GM19238 (cell line): ENCODE measurements around the gene LPGAT1.
"Not testable (repeated sequence)": the region's sequence is repeated elsewhere in the genome, so short reads cannot be mapped to it uniquely, and the experiment has no call there.

Experiments used
- DNase-seq: peaks from one replicate; pipeline ENCODE4 v3.0.0; 2011; ENCODE audit warnings: low spot score; ENCODE audit not compliant: insufficient read length

Gene LPGAT1

GRCh38 chr1:211705467-211706091, 125.0 kb downstream of the LPGAT1 start:
- DNase-seq = no peak

- no peak for DNase-seq
Measured at GRCh38 chr1:211704543-211704942, 126.0 kb downstream of the LPGAT1 start.

DNA sequence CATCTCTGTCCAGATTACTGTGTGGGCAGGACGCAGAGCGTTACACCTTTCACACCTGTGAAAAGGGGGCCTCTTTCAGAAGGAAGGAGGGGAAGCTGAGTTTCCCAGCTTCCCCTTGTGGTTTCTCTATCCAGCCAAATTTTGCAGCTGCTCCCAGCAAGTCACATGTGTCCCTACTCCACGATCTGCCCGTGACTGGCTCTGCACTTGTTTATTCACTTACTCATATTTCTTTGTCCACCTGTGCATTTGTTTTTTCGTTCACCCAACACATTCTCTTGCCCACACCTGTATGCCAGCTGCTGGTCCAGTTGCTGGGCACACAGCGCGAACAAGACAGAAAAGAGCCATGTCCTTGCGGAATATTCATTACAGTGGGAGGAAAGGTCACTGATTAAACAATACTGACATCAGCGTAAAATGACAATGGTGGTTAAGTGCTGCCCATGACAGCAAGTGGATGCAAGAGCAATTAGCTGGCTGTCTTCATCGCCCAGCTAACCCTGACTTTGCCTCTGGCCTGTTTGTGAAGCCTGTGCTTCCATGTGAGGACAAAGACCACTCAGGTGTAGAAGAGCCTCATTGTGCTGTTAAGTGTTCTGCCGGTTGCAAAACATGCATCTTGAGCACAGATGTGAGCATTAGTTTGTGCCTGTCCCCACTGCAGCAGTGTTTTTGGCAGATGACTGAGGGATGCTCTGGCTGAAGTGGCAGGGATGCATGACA, 126.6 kb downstream of the LPGAT1 start:
- DNase-seq = no peak

DNA sequence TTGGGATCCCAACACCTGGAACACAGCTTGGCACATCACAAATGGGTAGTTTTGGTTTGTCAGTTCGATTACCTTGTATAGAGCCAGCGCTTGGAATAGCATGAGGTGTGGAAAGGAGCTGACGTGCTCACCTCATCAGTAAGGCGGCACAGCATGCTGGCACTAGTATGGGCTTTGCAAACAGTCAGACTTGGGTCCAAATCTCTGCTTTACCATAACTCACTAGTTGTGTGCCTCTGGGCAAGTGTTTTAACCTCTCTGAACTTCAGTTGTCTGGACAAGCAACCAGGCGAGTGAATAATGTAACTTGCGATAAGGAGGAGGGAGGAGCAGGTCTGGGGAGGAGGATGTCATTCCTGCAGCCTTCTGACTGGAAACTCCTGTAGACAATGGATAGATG, 128.8 kb downstream of the LPGAT1 start:
- no peak for DNase-seq

GRCh38 chr1:211699059-211699458, 131.5 kb downstream of the LPGAT1 start:
- no peak for DNase-seq

DNA sequence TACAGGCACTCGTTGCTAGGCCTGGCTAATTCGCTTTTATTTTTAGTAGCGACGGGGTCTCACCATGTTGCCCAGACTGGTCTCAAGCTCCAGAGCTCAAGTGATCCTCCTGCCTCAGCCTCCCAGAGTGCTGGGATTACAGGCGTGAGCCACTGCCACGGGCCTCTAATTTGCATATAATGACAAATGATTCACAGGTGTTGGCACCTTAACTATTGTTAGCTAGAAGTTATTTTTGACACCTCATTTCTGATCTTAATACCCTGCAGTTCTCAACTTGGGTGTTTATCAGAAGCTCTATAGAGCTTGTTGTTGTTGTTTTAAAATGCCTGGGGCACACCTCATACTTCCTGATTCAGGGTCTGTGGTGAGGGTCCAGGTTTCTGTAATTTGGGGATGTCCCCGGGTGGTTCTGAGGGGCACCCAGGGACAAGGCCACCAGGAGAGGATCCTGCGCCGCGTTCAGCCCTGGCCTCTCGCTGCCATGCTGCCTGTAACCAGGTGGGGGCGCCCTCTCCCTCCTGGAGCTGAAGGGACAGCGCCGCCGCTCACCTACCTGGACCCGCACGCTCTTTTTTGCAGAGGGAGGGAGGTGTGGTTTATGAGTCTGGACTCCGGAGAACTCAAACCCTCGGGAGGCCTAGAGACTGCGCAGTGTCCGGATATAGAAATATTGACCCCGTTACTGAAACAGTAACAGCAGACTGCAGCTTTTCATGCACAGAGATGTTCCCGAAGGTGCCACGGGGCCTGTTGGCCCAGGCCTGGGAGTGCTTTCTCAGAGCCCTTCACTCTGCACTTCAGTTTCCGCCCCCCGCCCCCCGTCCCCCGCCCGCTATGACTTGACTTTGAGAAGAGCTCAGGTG, 132.2 kb downstream of the LPGAT1 start:
- DNase-seq = peak; percentile 59

GRCh38 chr1:211697356-211697755, 133.2 kb downstream of the LPGAT1 start:
- peak; percentile 52 for DNase-seq

DNA sequence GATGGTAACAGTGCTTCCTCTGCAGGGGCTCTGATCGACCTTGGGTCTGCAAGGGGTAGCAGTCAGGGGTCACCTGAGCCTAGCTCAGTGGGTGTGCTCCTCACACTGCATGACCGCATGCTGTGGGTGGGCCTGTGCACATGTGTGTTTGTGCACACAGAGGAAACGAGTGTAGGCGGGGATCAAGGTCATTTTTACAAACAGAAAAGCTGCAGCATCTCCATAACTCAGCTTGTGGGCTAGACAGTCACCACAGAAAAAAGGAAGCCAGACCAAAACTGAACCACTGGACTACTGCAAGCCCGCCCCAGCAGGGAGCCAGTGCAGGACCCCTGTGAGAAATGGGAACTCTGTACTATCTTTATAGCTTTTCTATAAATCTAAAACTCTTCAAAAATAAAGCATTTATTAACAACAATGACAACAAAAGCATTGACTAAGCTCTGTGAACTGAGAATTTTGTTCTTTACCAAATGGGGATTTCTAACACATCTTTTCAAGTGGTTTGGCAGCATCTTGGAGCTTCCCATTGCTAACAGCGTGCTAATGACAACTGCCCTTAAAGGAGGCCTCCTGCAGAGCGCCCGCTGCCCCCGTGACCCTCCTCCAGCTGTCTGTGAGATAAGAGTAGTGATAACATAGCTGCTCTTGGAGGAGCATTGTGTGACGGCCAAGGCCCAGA, 135.3 kb downstream of the LPGAT1 start:
- DNase-seq = no peak

GRCh38 chr1:211693911-211694310, 136.7 kb downstream of the LPGAT1 start:
- DNase-seq = not testable (repeated sequence)
